ENCODE results near the gene AP4S1.
A peak's percentile ranks its signal among the peaks of the same experiment; 100 is the strongest.
"Not testable (repeated sequence)": the region's sequence is repeated elsewhere in the genome, so short reads cannot be mapped to it uniquely, and the experiment has no call there.

AP4S1 gene

DNA sequence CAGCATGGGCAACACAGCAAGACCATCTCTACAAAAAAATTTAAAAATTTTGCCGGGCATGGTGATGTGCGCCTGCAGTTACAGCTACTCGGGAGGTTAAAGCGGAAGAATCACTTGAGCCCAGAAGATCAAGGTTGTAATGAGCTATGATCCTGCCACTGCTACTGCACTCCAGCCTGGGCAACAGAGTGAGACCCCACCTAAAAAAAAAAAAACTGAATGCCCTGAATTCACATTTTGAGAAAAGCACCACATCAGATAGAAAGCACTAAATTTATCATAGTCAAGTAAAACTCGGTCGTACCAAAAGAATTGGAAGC, 24.1 kb upstream of the AP4S1 start:
- in situ Hi-C loops (cut with HindIII; ENCODE audit: low pct_ligation_motif_present, low pct_unique_long_range_greater_than_20kb, low sequenced_read_pairs) = no loop called here
- DNase-seq = no peak

DNA sequence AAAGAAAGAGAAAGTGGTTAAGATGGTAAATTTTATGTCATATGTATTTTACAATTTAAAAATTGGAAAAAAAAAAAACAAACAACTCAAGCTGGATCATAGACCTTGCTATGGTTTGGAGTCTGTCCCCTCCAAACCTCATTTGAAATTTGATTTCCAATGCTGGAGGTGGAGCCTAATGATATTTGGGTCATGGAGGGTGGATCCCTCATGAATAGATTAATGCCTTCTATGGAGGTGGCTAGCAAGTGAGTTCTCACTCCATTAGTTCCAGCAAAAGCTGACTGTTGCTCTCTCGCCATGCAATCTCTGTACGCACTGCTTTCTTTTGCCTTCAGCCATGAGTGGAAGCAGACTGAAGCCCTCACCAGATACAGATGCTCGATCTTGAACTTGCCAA, 22.2 kb upstream of the AP4S1 start:
- in situ Hi-C loops (cut with HindIII; ENCODE audit: low pct_ligation_motif_present, low pct_unique_long_range_greater_than_20kb, low sequenced_read_pairs) = no loop called here
- DNase-seq = no peak

DNA sequence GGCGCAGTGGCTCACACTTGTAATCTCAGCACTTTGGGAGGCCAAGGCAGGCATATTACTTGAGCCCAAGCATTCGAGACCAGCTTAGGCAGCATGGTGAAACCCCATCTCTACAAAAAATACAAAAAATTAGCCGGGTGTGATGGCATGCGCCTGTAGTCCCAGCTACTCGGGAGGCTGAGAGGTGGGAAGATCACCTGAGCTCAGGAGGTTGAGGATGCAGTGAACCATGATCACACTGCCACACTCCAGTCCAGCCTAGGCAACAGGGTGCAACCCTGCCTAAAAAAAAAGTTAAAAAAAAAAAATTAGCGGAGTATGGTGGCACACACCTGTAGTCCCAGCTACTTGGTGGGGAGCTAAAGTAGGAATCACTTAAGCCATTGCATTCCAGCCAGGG, 21.4 kb upstream of the AP4S1 start:
- DNase-seq; in situ Hi-C loops (cut with HindIII; ENCODE audit: low pct_ligation_motif_present, low pct_unique_long_range_greater_than_20kb, low sequenced_read_pairs): not testable (repeated sequence)

DNA sequence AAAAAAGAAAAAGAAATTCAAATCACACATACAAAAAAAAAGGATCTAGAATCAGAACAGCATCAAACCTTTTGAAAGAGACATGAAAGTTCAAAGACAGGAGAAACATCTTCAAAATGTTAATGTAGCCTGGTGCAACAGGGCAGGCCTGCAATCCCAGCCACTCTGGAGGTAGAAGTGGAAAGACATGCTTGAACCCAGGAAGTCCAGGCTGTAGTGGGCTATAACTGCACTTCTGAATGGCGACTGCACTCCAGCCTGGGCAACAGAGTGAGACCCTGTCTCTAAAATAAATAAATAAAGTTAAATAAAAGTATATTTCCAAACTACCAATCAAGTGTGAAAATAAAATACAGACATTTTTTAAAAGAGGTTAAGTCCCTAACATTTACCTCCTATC, 18.7 kb upstream of the AP4S1 start:
- in situ Hi-C loops (cut with HindIII; ENCODE audit: low pct_ligation_motif_present, low pct_unique_long_range_greater_than_20kb, low sequenced_read_pairs) = no loop called here
- DNase-seq = no peak

DNA sequence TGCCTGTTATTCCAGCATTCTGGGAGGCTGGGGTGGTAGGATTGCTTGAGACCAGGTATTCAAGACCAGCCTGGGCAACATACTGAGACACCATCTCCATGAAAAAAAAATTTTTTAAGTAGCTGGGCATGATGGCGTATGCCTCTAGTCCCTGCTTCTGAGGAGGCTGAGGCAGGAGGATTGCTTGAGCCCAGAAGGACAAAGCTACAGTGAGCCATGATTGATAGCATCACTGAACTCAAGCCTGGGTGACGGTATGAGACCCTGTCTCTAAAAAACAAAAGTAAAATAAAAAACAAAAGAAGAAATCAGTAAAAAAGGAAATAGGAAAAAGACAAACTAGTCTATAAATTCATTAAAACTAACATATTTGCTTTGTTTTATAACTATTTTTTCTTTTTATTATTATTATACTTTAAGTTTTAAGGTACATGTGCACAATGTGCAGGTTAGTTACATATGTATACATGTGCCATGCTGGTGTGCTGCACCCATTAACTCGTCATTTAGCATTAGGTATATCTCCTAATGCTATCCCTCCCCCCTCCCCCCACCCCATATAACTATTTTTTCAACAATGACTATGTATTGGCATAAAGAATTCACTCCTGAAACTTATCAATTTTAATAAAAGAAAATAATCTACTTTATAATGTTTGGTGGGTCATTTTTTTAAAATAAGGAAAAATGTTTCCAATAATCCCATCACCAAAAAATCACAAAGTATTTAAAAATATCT, 15.4 kb upstream of the AP4S1 start:
- in situ Hi-C loops (cut with HindIII; ENCODE audit: low pct_ligation_motif_present, low pct_unique_long_range_greater_than_20kb, low sequenced_read_pairs) = no loop called here
- no peak for DNase-seq

DNA sequence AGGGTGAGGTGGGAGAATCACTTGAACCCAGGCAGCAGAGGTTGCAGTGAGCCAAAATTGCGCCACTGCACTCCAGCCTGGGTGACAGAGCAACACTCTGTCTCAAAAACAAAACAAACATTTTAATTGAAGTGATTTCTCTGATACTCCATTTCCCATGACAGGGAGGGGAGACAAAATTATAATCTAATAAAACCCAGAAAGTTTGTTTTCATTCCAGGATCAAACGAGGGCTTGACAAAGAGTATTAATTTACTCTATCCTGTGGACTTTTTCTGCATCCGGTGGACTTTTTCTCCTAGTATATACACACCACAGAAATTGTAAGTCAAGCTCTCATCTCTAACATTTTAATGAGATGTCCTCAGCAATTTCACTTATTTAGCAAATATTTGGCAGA, 14.5 kb upstream of the AP4S1 start:
- in situ Hi-C loops (cut with HindIII; ENCODE audit: low pct_ligation_motif_present, low pct_unique_long_range_greater_than_20kb, low sequenced_read_pairs) = no loop called here

DNA sequence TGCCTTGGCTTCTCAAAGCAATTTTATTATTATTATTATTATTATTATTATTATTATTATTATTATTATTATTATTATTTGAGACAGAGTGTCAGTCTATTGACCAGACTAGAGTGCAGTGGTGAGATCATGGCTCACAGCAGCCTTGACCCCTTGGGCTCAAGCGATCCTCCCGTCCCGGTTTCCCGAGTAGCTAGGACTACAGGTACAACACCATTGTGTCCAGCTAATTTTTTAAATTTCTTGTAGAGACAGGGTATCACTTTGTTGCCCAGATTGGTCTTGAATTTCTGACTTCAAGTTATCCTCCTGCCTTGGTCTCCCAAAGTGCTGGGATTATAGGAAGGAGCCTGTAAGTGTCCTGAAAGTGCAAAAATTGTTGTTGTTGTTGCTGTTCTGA, 11.6 kb upstream of the AP4S1 start:
- DNase-seq = no peak
- in situ Hi-C loops (cut with HindIII; ENCODE audit: low pct_ligation_motif_present, low pct_unique_long_range_greater_than_20kb, low sequenced_read_pairs) = no loop called here

More for the DNA sequence above, 14.5 kb upstream of the AP4S1 start:
- no peak for DNase-seq

DNA sequence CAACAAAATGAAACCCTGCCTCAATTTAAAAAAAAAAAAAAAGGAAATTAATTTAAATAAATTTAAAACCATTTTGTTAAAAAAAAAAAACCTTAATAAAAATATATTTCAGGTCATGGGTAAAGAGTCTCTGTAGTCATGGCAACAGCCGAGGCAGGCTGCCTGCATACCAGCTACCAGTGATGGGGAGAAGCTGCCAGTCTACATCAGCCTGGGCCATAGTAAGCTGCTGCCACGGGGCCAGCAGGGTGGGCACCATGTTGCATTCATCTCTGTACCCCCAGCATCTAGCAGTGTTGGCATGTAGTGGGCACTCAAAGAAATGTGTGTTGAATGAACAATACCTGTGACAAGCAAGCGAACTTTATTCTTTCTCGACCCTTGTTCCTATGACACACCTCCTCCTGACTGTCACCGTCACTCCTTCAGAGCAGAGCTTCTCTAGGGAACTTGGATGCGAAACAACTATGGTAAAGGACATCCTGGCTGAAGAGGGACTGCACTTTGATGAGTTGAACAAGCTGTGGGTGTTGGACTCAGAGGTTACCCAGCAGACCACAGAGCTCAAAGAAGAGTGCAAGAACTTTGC, 7.3 kb upstream of the AP4S1 start:
- in situ Hi-C loops (cut with HindIII; ENCODE audit: low pct_ligation_motif_present, low pct_unique_long_range_greater_than_20kb, low sequenced_read_pairs) = no loop called here
- DNase-seq = no peak

DNA sequence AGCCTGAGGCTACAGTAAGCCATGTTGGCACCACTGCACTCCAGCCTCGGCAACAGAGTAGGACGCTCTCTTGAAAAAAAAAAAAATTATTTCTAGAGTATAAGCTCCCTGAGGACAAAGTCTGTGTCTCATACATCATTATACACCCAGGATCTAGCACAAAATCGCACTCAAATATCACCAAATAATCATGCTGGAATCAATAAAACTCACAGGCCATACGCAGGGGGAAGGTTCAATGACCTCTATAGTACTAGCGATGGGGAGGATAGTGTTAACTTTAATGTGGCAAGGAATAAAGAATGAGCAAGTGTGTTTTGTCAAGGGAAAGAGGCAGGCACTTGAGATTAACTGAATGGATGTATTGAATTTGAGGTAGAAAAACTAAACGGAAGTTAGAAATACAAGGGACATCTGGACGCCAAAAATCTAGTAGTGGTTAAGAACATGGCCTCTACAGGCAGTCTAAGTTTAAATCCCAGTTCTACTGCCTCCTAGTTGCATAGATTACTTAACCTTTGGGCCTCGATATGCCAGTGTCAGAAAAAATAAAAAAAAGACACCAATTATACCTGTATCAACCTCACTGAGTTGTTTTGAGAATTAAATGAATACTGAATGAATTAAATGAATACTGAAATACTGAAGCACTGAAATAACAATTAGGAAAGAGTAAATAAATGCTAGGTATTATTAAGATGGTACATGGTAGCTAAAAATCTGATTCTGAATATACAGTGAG, 4.4 kb upstream of the AP4S1 start:
- in situ Hi-C loops (cut with HindIII; ENCODE audit: low pct_ligation_motif_present, low pct_unique_long_range_greater_than_20kb, low sequenced_read_pairs) = no loop called here
- no peak for DNase-seq

DNA sequence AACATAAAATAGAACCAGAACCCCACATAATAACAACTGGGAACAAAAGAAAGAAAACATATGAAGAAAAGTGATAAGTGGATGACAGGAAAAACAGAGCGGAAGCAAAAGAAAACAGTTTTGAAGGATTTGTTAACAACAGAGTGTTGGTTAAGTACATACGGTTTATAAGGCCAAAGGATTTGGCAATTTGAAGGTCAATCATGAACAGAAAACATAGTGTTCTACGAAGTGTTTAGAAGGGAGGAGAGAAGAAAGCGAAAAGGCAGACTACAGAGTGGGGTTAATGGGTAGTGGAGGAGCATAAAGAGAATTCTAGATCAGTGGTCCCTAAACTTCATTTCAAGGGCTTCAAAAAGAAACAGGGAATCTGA, 3.9 kb upstream of the AP4S1 start:
- in situ Hi-C loops (cut with HindIII; ENCODE audit: low pct_ligation_motif_present, low pct_unique_long_range_greater_than_20kb, low sequenced_read_pairs) = no loop called here
- no peak for DNase-seq

DNA sequence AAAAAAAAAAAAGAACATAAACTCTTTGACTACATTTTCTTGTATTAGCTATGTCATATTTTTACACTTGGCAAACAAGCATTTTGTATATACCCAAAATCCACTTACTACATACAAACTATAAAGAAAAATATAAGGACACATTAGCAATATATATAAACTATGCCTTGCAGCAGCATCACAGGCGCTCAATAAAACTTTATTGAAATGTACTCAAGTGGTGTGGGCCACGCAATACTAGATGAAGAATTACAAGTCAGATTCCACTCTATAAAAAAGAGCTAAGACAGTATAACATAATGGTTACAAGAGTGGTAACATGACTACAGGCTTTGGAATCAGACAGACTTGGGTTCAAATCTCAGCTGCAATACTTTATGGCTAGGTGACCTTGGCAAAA, 3.1 kb upstream of the AP4S1 start:
- in situ Hi-C loops (cut with HindIII; ENCODE audit: low pct_ligation_motif_present, low pct_unique_long_range_greater_than_20kb, low sequenced_read_pairs) = no loop called here
- no peak for DNase-seq

DNA sequence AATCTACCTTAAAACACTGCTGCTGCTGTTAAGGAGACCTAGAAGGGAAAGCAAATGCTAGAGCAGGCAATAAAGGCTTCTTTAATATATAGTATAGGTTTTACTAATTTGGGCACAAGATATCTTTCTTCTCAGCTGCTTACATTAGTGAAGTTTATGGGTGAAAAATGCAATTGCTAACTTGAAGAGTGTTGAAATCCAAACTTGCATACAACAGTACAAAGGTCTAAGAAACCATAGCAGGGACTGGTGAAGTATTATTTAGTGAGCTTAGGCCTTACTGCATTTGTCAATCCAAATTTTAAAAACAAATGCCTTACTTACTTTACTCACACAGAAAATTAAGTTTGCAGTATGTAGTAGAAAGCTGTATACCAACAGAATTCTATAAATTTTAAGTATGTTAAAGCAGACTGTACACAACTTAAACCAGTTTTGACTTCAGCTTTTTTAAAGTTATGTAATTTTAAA, 1.4 kb upstream of the AP4S1 start:
- DNase-seq = no peak
- in situ Hi-C loops (cut with HindIII; ENCODE audit: low pct_ligation_motif_present, low pct_unique_long_range_greater_than_20kb, low sequenced_read_pairs) = no loop called here

DNA sequence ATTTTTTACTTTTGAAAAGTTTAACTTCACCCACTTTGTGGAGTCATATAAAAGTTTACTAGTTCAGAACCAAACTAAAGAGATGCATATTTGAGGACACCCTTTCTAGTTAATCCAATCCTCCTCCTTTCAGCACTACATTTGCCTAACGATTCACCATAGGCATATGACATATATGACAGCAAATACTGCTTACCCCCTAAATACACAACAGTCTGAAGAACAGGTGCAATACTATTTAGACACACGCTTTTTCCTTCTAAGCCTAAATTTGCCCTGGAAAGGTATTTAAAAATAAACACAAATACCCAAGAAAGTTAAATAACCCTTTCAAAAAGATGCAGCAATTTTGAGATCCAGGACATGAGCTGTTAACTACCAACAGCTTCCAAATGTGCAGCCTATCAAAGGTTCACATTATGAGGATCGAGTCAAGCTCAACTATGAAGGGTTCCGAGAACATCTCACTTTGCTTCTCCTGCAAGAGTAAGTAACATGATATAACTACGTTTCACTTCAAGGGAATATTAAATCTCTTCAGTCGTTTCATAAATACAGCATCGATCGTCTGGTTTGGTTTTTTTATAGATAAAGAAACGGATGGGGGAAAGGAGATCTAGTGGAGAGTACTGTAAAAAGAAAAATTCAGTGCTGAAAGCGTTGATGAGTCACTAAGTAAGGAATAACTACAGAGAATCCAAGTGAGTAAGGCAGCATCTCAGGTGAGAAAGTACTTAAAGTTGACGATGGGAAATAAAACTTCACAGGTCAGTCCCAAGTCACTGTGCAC, 677 bp upstream of the AP4S1 start:
- in situ Hi-C loops (cut with HindIII; ENCODE audit: low pct_ligation_motif_present, low pct_unique_long_range_greater_than_20kb, low sequenced_read_pairs) = no loop called here
- peak; percentile 36 for DNase-seq

DNA sequence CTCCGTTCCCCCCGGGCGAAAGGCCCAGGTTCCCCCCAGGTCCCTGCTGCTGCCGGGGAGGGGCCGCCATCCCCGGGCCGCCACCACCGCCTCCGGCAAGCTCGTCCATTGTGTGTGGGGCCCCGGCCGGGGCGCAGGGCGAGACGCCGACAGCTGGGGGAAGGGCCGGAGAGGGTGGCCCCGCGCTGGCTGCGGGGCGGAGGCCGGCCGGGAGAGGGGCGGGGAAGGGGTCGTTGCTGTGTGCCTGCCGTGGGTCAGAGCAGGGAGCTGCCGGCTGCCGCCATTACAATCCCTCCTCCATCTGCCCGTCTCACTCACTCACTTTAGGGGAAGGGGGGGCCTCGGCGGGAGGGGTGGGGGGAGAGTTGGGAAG, 614 bp downstream of the AP4S1 start, which contains the start of gene STRN3:
Gene STRN3 (minus strand): TSS at position 303 of the 373 bp plus-strand sequence. CDS start 194 bp downstream, at position 109.
- DNase-seq = no peak
- in situ Hi-C loops (cut with HindIII; ENCODE audit: low pct_ligation_motif_present, low pct_unique_long_range_greater_than_20kb, low sequenced_read_pairs) = no loop called here

DNA sequence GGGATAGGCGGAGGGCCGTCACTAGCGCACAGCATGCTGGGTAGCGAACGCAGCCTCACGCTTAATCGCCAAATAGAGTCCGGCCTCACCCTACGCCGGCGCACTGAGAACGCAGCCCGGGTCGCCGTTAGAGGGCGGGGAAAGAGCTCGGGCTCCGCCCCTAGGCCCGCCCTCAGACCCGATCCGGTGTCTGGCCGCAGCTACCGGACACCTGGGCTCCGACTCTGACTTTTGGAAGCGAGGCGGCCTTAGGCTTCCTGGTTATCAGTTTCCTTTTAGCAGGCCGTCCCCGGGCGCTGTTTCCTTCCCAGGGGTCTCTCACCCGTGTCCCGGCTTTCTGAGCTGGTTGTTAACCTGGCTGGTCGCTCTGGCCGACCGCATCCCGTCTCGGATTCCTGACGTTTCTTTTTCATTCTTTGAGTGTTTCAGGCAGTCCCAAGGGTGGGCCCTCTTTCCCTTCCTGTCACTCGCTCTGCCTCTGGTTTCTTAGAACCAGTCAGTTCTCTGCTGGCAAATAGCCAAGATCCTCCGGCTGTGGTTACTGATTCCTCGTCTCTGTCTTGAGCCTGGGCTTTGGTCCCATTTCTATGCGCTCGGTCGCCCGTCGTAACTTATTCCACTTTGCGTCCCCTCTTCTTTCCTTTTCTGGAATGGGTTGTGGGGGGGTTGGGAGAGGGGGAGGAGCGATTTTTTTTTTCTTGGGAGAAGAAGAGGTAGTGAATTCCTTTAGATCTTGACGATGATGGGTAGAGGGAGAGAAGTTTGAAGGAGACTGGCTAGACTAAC, 1.2 kb downstream of the AP4S1 start:
- in situ Hi-C loops (cut with HindIII; ENCODE audit: low pct_ligation_motif_present, low pct_unique_long_range_greater_than_20kb, low sequenced_read_pairs) = no loop called here
- peak; percentile 96 for DNase-seq

DNA sequence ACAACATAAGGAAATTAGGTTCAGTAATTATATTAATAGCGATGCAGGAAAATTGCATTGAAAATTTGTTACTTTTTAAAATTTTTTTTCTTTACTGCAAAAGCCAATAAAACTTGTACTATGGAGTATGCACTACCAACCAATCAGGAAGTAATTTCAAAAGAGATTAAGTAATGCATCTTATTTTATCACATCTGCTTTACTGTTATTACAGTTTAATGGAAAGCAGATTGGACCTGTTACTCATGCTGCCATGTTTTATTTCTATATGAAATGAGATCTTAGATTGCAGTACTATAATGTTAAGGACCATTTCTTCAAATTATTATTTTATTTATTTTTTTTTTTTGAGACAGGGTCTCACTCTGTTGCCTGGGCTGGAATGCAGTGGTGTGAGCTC, 2.4 kb downstream of the AP4S1 start:
- no peak for DNase-seq
- in situ Hi-C loops (cut with HindIII; ENCODE audit: low pct_ligation_motif_present, low pct_unique_long_range_greater_than_20kb, low sequenced_read_pairs) = no loop called here

DNA sequence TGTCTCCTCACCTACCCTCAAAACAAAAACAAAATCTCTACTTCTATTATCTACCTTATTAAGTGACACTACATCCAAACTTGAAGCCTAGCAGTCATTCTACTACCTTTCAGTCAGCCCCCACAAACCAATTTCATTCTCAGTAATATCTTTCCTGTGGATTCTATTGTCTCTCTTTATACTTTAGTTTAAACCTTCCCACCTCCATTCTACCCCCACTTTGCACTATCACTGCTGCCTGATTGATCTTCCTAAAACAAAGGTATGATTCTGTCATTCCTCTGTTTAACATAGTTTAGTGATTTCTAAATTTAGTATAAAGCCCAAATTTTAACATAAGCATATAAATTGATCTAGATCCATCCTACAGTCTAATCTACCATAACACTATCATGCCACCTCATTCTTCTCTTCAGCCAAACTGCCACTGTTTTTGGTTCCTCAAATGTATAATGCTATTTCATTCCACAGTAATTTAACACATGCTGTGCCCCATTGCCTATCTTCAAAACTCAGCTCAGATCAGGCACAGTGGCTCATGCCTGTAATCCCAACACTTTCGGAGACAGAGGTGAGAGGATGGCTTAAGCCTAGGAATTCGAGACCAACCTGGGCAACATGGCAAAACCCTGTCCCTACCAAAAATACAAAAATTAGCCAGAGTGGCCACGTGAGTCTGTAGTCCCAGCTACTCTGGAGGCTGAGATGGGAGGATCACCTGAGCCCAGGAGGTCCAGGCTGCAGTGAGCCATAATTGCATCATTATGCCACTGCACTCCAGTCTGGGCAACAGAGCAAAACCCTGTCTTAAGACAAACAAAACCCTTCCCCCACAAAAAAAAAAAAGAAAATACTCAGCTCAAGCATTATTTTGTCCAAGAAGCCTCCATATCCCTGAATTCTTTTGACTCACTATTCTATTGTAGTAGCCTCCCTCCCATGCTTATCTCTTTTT, 3.8 kb downstream of the AP4S1 start:
- in situ Hi-C loops (cut with HindIII; ENCODE audit: low pct_ligation_motif_present, low pct_unique_long_range_greater_than_20kb, low sequenced_read_pairs) = no loop called here
- no peak for DNase-seq
